Stimulated activated CD8-positive, alpha-beta memory T cell treated with anti-CD3 and anti-CD28 coated beads, Interleukin-4, amount 100 ng/mL, for 24 hours (primary cell): ENCODE measurements around the gene CD151.

Experiments
- DNase-seq: peaks from one replicate; pipeline ENCODE4 v3.0.0-alpha.2; 2020; ENCODE audit warnings: low read depth

Gene CD151

DNA sequence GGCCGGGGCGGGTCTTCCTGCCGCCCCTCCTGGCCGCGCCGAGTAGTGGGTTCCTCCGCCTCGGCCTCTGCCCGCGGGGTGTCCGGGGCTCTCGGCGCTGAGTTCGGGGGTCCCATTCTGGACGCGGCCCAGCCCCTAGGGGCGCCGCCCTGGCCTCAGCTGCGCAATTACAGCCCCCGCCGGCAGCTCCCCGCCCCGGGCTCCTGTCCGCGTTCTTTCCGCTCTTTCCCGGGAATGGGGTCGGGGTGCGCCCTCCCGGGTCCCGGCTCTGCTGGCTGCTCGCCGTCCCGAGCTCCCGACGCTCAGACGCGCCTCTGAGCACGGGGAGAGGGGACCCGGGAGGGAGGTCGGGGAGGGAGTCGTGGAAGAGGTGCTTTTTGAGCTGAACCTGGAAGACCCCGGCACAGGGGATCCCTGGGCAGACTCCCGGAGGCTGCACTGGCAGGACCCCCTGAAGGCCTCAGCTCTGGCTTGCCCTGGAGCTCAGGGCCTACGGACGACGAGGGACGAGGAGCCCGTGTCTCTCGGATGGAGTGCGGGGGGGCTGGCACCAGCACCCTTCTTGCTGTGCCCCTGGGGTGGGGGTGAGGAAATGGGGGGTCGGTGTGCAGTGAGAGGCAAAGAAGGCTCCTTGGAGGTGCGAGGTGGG lies 10.5 kb downstream of the CD151 start:
- DNase-seq, result no peak

DNA sequence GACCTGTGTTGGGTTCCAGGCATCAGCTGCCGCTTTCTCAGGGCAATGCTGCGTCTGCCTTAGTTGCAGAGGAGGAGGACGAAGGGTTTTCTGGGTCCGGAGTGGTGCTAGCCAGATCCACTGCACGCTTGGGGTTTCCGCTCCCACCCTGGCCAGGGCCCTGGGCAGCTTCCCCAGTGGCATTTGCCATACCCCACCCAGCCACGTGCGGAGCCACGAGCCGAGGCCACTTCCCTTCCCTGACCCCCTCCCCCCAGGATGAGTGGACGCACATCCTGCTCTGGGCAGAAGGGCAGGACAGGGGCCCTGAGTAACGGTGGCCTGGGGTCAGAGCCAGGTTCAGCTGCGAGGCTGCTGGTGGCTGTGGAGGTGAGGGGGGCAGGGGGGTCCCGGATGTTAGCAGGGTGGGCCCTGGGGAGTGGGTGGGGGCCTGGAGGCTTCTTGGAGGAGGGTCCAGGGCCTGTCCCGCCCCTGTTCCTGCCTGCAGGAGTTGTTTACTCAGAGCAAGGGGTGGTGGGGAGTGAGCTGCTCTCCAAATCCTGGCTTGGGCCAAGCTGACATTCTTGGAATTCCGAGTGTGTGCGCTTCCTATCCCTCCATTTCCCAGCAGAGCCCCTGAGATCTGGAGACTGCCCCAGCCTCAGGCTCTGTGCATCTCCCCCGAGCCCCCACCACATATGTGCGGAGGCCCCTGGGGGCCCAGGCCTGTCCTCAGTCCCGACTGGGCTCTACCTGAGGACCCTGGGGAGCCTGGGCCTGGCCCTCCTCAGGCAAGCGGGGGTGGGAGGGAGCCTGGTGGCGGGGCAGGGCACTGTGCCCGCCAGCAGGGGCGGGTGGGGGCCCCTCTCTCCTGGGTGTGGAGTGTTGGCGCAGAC lies 11.3 kb downstream of the CD151 start:
- no peak for DNase-seq

DNA sequence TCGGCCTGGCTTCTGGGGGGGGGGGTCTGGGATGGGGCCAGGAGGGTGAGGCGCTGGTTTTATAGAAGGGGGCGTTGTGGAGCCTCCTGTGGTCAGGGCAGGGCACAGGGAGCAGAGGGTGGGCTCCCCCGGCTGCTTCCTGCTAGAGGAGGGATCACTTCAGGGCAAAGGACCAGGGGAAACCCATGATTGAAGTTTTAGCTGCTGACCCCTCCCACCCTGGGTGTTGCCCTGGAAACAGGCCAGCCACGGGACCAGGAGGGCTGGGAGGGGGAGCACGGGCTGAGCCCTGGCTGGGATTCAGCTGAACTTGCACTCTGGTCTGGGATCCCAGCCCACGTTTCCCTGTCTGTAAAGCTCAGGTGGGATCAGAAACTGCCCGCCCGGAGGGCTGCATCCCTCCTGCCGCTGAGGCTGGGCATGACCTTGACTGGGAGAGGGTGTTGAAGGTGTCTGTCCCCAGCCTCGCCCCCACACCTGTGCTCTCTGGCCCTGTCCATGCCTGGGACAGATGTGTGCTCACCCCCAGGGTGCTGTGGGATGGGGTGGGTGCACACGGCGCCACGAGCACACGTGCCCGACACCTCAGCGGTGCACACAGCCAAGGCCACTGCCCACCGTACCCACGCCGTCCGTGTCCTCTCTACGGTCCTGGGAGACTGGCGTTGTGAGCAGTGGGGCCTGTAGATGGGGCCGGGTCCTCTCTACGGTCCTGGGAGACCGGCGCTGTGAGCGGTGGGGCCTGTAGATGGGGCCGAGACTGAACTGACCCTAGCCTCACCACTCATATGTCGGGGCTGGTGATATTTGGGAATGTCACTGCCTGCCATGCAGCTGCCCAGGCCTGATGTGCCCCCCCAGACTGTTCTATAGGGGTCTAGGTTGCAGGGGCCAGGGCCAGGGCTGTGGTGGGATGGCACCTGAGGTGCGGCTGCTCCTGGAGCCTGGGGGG lies 12.2 kb downstream of the CD151 start:
- DNase-seq, result no peak

DNA sequence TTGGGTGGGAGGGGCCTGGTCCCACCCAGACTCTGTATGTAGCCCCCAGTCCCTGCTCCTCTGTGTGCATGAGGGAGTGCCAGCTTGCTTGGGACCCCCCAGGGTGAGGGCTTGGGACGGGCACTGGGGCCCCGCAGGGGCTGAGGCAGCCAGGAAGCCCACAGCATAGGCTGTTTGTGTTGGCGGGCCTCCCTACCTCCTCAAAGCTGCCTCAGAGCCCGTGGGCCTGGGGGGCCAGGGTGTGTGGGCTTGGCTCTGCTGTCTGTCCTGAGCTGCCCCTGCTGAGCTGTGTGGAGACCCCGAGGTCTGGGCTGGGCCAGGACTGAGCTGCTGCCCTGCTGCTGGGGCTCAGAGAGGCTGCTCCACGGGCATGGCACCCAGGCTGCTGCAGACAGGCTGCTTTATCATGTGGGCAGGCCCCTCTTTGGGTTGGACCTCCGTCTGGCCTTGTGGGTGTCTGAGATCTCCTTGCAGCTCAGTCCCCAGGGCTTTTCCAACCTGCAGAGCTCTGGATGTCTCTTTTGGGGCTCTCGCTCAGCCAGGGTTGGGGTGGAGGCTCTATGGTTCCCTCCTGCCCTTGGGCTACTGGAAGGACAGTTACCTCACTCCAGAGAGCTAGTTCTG lies 13.2 kb downstream of the CD151 start:
- DNase-seq, result no peak

DNA sequence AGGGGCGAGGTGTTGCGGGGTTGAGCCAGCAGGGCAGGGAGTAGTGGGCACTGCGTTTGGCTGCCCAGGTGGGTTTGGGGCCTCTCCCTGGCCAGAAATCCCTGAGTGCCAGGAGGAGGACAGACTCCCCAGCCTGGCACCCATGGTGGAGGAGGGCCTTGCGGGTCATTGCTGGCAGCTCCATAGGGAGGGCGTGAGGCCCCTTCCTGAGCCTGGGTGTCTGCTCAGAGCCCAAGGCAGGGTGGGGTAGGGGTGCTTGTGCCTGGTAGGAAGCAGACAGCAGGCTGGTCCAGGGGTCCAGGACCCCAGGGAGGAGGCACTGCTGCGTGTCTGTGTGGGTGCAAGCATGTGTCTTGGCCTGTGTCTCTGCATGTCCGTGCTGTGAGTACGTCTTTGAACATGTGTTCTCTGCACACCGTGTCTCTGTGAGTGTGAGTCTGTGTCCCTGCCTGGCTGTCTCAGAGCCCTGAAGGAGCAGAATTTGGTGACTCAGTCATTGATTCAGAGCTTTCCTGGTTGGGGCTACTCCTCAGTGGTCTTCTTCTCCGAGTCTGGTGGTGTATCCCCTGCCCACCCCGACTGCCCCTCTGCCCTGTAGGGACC lies 13.8 kb downstream of the CD151 start:
- DNase-seq, result no peak

DNA sequence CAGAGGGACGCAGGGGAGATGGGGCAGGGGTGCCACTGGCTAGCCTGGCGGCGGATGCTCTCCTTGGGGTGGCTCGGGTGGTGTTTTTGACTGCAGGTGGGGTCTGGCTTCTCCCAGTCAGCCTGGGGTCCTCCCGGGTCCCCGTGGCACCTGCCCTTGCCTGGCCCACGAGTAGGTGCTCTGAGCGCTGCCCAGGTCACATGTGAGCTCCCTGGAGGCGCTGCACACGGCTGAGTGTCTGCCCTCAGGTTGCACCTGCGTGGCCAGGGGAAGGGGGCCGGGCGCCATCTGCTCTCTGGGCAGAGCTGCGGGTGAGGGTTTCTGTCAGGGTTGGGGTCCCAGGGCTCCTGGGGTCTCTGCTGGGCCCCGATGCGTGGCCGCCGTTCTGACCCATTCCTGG lies 15.1 kb downstream of the CD151 start:
- no peak for DNase-seq

DNA sequence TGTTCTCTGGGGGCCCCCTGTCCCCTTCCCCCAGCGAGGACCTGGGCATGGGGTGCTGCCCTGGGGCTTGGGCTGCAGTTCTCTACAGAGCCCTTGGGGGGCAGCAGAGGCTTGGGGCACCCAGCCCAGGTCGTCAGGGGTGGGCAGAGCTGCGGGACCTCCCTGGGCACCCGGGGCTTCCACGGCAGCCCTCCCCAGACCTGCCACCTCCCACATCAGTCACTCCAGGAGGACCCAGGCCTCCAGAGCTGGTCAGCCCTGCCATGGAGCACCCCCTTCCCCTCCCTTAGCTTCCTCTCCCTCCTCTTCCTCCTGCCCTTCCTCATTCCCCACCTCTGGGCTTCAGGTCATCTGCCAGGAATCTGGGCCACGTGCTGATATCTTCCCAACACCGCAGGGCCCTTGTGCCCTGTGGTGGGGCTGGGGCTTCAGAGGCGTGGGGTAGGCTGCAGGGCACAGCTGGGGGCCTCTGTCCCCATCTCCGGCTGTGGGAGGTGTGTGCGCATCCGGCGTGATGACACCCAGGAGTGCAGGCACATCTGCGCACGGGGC lies 15.7 kb downstream of the CD151 start:
- DNase-seq, result peak; percentile 54

DNA sequence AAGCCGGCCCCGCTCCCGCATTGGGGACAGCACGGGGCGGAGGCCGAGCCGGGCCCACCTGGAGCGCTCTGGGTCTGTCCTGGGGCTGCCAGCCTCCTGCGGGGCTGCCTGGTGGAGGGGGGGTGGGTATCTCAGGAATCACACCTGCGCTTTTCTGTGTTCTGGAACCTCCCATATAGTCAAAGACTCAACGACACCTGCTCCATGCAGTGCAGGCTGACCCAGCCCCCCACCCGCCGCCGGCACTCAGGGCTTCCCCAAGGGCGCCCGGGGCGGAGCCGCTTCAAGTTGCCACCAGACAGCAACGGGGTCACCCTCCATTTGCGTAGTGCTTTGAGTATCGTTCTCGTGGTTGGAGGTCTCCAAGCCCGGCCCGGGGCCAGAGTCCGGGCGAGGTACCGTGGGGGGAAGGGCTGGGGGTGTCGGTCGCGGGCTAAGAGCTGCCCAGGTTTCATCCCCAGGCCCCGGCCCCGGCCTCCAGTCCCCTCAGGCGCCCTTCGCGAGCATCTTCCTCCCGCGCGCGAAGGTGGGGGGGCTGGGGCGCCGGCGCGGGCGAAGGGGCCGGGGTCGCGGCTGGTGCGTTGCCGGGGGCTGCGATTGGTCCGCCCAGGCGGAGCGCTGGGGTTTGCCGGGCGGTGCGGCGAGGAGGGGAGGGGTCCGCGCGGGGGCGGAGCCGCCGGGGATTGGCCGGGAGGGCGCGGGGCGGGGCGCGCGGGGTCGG lies 16.5 kb downstream of the CD151 start:
- no peak for DNase-seq

DNA sequence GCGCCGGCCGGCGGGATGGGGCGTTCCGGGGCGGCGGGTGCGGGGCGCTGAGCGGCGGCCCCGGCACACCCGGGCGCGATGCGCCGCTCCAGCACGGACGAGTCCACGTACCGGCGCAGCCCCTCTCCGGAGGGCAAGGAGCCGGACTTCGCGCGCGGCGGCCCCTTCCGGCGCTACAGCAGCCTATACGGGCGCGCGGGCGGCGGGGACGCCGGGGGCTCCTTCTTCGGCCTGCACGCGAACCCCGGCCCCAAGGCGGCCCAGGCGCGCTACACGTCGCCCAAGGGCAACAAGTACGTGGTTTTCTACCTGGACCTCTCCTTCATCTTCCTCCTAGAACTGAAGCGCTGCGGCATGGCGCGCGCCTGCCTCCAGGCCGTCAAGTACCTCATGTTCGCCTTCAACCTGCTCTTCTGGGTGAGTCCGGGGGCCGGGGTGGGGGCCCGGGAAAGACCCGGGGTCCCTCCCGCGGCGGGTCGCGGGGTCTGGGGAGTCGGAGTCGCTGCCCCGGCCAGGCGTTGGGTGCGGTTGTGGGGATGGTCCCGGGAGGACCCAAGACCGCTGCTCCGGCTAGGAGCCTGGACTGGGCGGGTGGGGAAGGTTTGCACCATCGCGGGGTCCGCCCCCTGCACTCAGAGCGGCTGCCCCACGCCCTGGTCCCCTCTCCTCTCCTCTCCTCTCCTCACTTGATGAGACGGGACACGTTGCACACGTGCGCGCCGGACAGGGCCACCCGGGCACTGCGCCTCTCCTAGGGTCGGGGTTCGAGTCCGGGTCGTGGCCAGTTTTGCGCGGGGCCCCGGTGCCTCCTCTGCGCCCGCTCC lies 17.4 kb downstream of the CD151 start:
- no peak for DNase-seq

DNA sequence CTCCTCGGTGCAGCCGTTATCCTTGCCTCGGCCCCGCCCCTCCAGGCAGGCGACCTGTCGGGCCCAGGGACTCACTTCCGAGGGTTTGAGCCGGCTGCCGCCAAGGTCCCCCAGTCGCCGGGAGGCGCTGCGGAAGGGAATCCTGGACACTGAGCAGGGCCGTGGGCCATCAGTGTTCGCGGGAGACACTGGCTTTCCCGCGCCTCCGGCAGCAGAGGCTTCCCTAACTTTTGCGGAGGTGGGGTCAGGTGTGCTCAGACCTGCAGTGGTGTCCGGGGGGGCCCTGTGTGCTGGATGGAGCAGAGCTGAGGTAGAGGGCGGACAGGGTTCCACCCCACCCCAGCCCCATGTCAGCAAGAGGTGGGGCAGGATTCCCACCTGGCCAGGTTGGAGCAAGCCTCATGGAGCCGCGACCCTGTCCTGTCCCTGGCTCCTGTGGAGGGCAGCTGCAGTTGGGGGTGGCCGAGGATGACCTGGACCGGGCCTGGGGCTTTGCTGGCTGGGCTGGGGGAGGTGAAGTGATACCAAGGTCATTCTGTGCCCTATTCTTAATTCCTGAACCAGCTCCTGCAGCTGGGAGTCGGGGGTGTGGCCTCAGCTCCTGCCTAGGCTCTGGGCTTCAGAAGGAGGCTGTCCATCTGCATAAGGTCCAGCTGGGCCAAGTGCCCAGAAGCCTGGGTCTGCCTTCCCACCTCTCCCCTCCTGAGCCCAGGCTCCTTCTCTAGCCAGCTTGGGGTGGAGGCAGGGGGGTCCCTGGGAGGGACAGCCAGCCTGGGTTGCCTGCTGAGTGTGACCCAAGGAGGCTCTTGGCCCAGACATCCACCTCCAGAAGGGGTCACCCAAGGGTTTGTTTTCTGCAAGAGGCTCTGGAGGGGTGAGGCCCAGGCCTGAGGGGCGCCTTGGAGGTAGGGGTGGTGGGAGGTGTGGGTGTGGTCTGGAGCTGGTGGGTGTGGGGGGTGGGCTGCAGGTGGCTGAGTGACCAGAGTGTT lies 18.3 kb downstream of the CD151 start:
- no peak for DNase-seq

DNA sequence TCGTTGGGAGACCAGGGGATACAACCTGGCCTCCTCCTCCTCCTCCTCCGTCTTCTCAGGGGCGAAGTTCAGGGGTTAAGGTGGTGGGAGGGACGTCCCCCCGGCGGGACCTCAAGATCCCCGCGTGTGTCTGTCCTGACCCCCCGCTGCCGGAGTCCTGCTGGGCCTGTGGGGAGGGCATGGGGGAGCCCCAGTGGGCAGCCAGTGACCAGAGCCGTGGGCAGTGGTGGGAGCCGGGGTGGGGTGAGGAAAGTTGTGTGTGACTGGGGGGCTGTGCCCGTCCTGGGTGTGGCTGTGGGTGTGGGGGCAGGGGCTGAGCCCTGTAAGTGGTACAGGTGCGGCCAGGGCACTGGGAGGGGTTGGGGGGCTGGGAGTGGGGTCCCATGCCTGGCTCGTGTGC lies 20.0 kb downstream of the CD151 start:
- no peak for DNase-seq

DNA sequence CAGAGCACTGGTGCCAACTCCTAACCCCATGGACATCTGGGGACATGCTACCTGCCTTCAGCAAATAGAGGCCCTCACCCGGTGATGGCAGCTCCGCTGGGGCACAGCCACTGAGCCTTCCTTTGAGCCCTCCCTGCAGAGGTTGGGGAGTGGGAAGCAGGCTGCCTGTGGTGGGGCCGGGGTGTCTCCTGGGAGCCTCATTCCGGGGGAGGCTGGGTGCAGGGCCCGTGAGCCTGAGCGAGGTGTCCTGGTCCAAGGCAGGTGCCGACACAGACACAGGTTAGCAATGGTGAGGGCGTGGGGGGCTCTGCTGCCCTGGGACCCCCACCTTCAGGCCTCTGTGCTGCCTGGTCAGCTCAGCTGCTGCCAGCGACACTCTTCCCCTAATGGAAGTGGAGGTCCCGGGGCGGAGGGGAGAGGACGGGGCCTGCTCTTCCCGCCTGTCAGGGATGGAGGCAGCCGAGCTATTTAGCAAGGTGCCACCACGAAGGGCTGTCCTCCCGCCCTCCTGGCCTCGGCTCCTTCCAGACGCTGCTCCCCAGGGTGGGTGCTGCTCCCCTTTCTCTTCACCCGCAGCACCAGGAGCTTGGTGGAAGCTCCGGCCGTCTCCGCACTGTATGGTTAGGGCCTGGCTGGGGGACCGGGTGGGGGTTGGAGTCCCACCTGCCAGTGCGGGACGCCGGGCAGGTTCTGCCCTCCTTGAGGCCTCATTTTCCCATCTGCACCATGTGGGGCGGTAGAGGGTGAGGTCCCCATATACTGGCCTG lies 21.1 kb downstream of the CD151 start:
- no peak for DNase-seq

DNA sequence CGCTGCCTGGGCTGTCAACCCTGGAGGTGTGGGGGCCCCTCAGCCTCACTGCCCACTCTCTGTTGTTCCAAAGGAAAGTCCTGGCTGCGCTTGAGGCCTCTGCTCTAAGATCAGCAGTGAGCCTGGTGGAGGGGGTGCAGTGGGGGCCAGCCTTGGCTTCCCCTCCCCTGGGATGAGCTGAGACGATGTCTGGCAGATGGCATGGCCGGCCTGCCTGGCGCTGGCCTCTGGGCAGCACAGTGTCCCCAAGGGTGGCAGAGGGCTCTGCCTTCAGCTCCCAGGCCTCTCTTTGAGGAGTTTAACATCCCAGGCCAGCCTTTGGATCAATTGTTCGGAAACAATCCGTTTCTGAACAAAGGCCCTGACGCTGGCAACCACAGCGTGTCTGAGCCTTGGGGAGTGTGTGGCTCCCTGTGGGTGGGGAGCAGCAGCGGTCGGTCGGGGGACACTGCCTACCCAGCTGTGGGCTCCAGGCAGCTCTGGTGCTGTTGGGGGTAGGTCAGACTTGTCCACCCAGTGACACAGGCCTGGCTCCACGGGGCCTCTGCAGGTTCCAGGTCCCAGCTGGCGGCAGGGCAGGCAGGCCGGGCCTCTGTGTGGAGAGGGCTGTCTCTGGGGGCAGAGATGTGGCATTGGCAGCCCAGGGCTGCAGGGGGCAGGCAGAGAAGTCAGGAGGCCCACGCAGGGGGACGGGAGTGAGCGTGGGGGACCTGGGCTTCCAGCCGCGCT lies 22.0 kb downstream of the CD151 start:
- DNase-seq, result no peak

DNA sequence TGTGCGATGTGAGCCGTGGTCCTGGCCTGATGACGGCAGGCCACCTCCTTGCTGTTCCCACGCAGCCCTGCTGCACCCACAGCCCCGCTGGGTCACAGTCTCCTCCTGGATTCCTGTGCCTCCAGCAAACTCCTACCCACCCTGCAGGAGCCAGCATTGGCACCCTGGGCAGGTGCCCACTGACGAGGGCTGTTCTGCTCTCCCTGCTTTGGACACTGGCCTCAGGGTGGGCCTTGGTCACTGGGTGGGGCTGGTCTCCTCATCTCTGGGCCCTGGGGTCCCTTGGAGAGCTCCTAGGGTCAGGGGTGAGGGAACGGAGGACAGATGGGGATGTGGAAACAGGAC lies 22.6 kb downstream of the CD151 start:
- no peak for DNase-seq

DNA sequence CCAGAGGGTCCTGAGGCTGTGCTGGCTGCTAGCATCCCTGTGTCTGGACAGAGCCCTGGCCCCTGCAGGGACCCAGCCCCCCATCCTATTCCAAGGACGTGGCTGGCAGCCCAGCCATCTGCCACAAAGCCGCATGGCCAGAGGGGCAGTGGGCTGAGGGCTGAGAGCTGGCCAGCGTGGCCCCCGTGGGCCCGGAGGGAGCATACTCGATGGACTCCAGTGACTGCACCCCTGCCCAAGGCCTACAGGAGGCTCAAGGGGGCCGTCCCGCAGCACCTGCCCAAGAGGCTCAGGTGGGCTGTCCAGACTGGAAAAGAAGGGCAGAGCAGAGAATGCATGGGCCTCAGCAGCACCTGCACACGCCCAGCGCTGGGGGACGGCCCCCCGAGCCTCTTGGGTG lies 23.0 kb downstream of the CD151 start:
- no peak for DNase-seq

DNA sequence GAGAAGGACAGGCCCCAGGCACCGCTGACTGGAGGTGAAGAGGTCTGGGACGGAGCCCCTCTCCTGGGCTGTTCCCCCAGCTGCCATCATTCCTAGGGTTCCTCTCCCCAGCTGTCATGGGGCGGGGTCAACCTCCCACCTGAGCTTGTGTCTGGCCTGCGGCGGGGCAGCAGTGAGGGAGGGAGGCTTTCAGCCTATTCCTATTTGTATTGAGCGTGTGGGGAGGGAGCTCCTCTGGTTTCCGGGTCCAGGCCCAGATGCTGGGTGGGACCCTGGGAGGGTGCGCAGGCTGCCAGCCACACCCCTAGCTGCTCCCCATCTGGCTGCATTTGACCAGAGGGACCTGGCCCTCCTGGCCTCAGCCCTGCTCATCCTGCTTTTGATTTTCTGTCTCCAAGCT lies 23.6 kb downstream of the CD151 start:
- DNase-seq, result no peak
